Stimulated activated CD4-positive, alpha-beta T cell treated with anti-CD3 and anti-CD28 coated beads, Interleukin-1b, Interleukin-23, amount 100 ng/mL, for 4 hours (primary cell): ENCODE measurements around the gene CHRND.

Source experiments
- DNase-seq, 2 donors: peaks; one replicate each; pipeline ENCODE4 v3.0.0-alpha.2; 2020; ENCODE audit warnings: low read depth in 2 of 2

The CHRND gene

GRCh38 chr2:232487385-232488096 lies 38.4 kb upstream of the CHRND start, which contains the start of gene ECEL1:
Gene ECEL1 (minus strand): TSS chr2:232487834. CDS start chr2:232486653, 1,181 bp downstream.
- no peak for DNase-seq

GRCh38 chr2:232488097-232488711 lies 37.8 kb upstream of the CHRND start:
- DNase-seq = no peak

- DNase-seq = no peak
Measured at GRCh38 chr2:232488721-232489300, 37.1 kb upstream of the CHRND start.

- DNase-seq = no peak
Measured at GRCh38 chr2:232489516-232490220, 36.3 kb upstream of the CHRND start.

GRCh38 chr2:232490221-232491138 lies 35.5 kb upstream of the CHRND start:
- no peak for DNase-seq

GRCh38 chr2:232491139-232491780 lies 34.7 kb upstream of the CHRND start:
- DNase-seq = no peak

GRCh38 chr2:232492236-232492848 lies 33.6 kb upstream of the CHRND start:
- no peak for DNase-seq

- no peak for DNase-seq
Measured at GRCh38 chr2:232492963-232493700, 32.8 kb upstream of the CHRND start.

GRCh38 chr2:232493701-232494474 lies 32.1 kb upstream of the CHRND start:
- DNase-seq = no peak

- no peak for DNase-seq
Measured at GRCh38 chr2:232494542-232494941, 31.4 kb upstream of the CHRND start.

GRCh38 chr2:232495292-232495691 lies 30.7 kb upstream of the CHRND start:
- no peak for DNase-seq

GRCh38 chr2:232496501-232497270 lies 29.3 kb upstream of the CHRND start:
- DNase-seq = no peak

GRCh38 chr2:232497348-232497747 lies 28.6 kb upstream of the CHRND start:
- DNase-seq = no peak

GRCh38 chr2:232498452-232498851 lies 27.5 kb upstream of the CHRND start:
- no peak for DNase-seq

- DNase-seq = no peak
Measured at GRCh38 chr2:232501331-232501771, 24.6 kb upstream of the CHRND start.

- no peak for DNase-seq
Measured at GRCh38 chr2:232501794-232502390, 24.1 kb upstream of the CHRND start.

- DNase-seq = no peak
Measured at GRCh38 chr2:232502511-232502910, 23.4 kb upstream of the CHRND start.
